Astrocyte (in vitro differentiated cells and primary cell): ENCODE measurements around the gene DCAF10. TPM values are rescaled to one million over a fixed set of nuclear protein-coding genes. Genes with fewer than 3 reads are reported as not detected.

Source experiments
- DNase-seq: peaks from one replicate; pipeline ENCODE4 v3.0.0-alpha.2; 2010; ENCODE audit warnings: low read depth
- FAIRE-seq: peaks from 2 replicates; lab custom pipeline; 2011; peaks lifted over from hg19 to GRCh38; lab: Jason Lieb, UNC
- H2AFZ ChIP-seq: 2 replicates; pipeline ENCODE4 v1.6.0; 2012; ENCODE audit warnings: low read depth, low read length, inconsistent platforms
- H3K27ac ChIP-seq: 2 replicates; pipeline ENCODE4 v1.5.1; 2011; ENCODE audit warnings: low read depth, low read length, inconsistent platforms
- H3K27me3 ChIP-seq: 2 replicates; pipeline ENCODE4 v1.6.0; 2011; ENCODE audit warnings: low read length, inconsistent platforms; ENCODE audit not compliant: insufficient read depth
- H3K36me3 ChIP-seq: 2 replicates; pipeline ENCODE4 v1.5.1; 2011; ENCODE audit warnings: low read length, inconsistent platforms; ENCODE audit not compliant: insufficient read depth
- H3K4me1 ChIP-seq: 2 replicates; pipeline ENCODE4 v1.5.1; 2011; ENCODE audit warnings: low read length, inconsistent platforms; ENCODE audit not compliant: insufficient read depth
- H3K4me2 ChIP-seq: 2 replicates; pipeline ENCODE4 v1.6.0; 2012; ENCODE audit warnings: low read length, inconsistent platforms
- H3K4me3 ChIP-seq: 2 replicates; pipeline ENCODE4 v1.5.1; 2011; ENCODE audit warnings: low read depth, mild to moderate bottlenecking, low read length, inconsistent platforms; ENCODE audit not compliant: insufficient read depth
- H3K79me2 ChIP-seq: 2 replicates; pipeline ENCODE4 v1.6.0; 2012; ENCODE audit warnings: mild to moderate bottlenecking, low read length, inconsistent platforms; ENCODE audit not compliant: insufficient read depth
- H3K9ac ChIP-seq: 2 replicates; pipeline ENCODE4 v1.6.0; 2012; ENCODE audit warnings: mild to moderate bottlenecking, low read length, inconsistent platforms
- H3K9me3 ChIP-seq: 2 replicates; pipeline ENCODE4 v1.5.1; 2012; ENCODE audit warnings: low read depth, mild to moderate bottlenecking, low read length, inconsistent platforms; ENCODE audit not compliant: insufficient read depth
- H4K20me1 ChIP-seq: 2 replicates; pipeline ENCODE4 v1.6.0; 2012; ENCODE audit warnings: low read length, inconsistent platforms; ENCODE audit not compliant: insufficient read depth
- H3K27ac Mint-ChIP-seq: one replicate; pipeline ENCODE4 v1.8.0; 2021; ENCODE audit warnings: mild to moderate bottlenecking, mixed read lengths; ENCODE audit not compliant: unreplicated experiment
- H3K27me3 Mint-ChIP-seq: one replicate; pipeline ENCODE4 v1.8.0; 2021; ENCODE audit warnings: low read depth, mixed read lengths; ENCODE audit not compliant: unreplicated experiment
- H3K36me3 Mint-ChIP-seq: one replicate; pipeline ENCODE4 v1.8.0; 2021; ENCODE audit warnings: low read depth, mixed read lengths; ENCODE audit not compliant: unreplicated experiment
- H3K4me1 Mint-ChIP-seq: one replicate; pipeline ENCODE4 v1.8.0; 2021; ENCODE audit warnings: low read depth, mixed read lengths; ENCODE audit not compliant: unreplicated experiment
- H3K4me3 Mint-ChIP-seq: one replicate; pipeline ENCODE4 v1.8.0; 2021; ENCODE audit warnings: mild to moderate bottlenecking, moderate library complexity, mixed read lengths; ENCODE audit not compliant: unreplicated experiment
- H3K9me3 Mint-ChIP-seq: one replicate; pipeline ENCODE4 v1.8.0; 2021; ENCODE audit warnings: mild to moderate bottlenecking, mixed read lengths; ENCODE audit not compliant: unreplicated experiment
- EZH2 ChIP-seq: IDR thresholded peaks from 2 replicates; pipeline ENCODE4 v1.6.1; 2012; ENCODE audit warnings: mild to moderate bottlenecking, low read length, inconsistent platforms; ENCODE audit not compliant: insufficient read depth
- total RNA-seq: library from RNA; stranded (reverse); gene quantifications from 2 replicates; pipeline ENCODE4 v1.2.1, GENCODE V29; 2021
- TF ChIP-seq, protein P1 (sequence below): IDR thresholded peaks from 2 replicates; pipeline ENCODE4 v1.5.1; 2011; ENCODE audit warnings: low read depth, mild to moderate bottlenecking, inconsistent platforms, low read length, moderate library complexity; ENCODE audit not compliant: insufficient read depth

Gene DCAF10
- total RNA-seq, 1 donor from 2014 or later = 22.3 TPM

DNA sequence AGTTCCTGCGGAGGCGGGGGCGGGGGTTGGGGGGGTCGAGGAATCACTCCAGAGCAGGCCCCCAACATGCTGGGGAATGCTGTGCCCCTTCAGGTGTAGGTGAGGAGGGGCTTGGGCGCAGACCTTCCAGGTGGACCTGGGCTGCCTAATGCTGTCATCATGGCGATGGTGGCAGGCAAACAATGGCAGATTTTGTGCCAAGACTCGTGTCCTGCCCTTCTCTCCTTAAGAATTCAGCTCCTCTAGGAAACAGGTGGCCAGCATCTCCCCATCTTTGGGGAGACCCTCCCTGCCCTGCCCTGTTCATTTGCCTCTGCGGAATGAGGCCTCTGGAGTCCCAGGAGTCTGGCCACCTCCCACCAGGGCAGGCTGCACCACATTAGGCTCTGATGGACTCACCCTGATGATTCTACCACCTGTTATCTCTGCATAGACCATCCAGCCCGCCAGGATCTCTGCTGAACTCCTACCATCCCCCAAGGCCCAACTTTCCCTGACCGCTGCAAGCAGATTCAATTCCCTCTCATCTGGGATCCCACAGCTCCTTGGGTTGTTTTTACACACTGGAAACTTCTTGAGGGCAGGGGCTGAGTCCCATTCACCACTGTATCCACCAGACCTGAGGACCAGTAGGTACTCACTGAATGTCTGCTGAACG, 114.2 kb downstream of the DCAF10 start:
- H3K36me3 Mint-ChIP-seq = peaks cover 22% of the 10 kb centered on the region
- H3K4me1 Mint-ChIP-seq = peaks cover 13% of the 10 kb centered on the region
- no peak overlapping the region for H3K27ac Mint-ChIP-seq
- H3K79me2 ChIP-seq = no peaks in the 10 kb centered on the region
- H3K27me3 ChIP-seq = no peaks in the 10 kb centered on the region
- FAIRE-seq (no peak), DNase-seq (no peak)
- H3K9ac ChIP-seq = no peak overlapping the region
- peaks cover 13% of the 10 kb centered on the region for H3K4me1 ChIP-seq
- no peaks in the 10 kb centered on the region for H3K9me3 Mint-ChIP-seq
- H3K27me3 Mint-ChIP-seq = no peaks in the 10 kb centered on the region
- peaks cover 4% of the 10 kb centered on the region for H4K20me1 ChIP-seq
- TF ChIP-seq, protein P1, sequence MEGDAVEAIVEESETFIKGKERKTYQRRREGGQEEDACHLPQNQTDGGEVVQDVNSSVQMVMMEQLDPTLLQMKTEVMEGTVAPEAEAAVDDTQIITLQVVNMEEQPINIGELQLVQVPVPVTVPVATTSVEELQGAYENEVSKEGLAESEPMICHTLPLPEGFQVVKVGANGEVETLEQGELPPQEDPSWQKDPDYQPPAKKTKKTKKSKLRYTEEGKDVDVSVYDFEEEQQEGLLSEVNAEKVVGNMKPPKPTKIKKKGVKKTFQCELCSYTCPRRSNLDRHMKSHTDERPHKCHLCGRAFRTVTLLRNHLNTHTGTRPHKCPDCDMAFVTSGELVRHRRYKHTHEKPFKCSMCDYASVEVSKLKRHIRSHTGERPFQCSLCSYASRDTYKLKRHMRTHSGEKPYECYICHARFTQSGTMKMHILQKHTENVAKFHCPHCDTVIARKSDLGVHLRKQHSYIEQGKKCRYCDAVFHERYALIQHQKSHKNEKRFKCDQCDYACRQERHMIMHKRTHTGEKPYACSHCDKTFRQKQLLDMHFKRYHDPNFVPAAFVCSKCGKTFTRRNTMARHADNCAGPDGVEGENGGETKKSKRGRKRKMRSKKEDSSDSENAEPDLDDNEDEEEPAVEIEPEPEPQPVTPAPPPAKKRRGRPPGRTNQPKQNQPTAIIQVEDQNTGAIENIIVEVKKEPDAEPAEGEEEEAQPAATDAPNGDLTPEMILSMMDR = no peak
- TF ChIP-seq EZH2 = no peak
- H3K4me2 ChIP-seq = no peak overlapping the region
- H2AFZ ChIP-seq = no peak overlapping the region
- no peaks in the 10 kb centered on the region for H3K9me3 ChIP-seq
- H3K27ac ChIP-seq = no peak overlapping the region
- peaks cover 4% of the 10 kb centered on the region for H3K36me3 ChIP-seq
- H3K4me3 ChIP-seq = no peak overlapping the region
- H3K4me3 Mint-ChIP-seq = no peak overlapping the region

DNA sequence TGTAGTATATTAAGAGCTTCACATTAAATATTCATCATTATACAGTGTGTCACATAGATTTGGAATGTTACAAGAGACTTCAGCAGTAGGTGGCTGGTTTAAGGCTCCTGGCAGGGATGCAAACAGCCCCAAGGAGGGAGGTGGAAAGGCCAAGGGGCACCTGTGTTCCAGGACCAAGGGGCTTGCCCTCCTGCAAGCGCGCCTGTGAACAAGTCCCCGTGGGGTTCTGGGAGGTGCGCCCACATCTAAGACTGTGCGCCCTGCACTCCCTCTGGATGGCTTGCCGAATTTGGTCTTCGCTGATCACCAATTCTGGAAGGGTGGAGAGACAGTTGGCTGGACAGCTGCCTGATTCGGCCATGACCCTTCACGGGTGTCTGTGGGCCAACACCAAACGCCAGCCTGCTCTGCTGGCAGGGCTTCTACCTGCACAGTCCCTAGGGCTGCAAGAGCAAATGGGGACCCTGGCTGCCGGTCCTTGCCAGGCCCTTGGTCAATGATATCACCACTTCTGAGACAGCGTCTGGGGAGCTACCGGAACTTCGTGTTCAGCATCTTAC, 115.4 kb downstream of the DCAF10 start:
- H3K27ac ChIP-seq = no peak overlapping the region
- H4K20me1 ChIP-seq = peaks cover 4% of the 10 kb centered on the region
- no peak overlapping the region for H3K9ac ChIP-seq
- peaks cover 25% of the 10 kb centered on the region for H3K36me3 Mint-ChIP-seq
- no peaks in the 10 kb centered on the region for H3K27me3 ChIP-seq
- H3K27ac Mint-ChIP-seq = no peak overlapping the region
- H3K9me3 Mint-ChIP-seq = no peaks in the 10 kb centered on the region
- H3K27me3 Mint-ChIP-seq = no peaks in the 10 kb centered on the region
- peaks cover 9% of the 10 kb centered on the region for H3K79me2 ChIP-seq
- no peak overlapping the region for H2AFZ ChIP-seq
- no peak overlapping the region for H3K4me2 ChIP-seq
- FAIRE-seq (no peak), DNase-seq (no peak)
- H3K4me1 Mint-ChIP-seq = peaks cover 17% of the 10 kb centered on the region
- H3K4me1 ChIP-seq = peaks cover 13% of the 10 kb centered on the region
- no peak overlapping the region for H3K4me3 ChIP-seq
- H3K4me3 Mint-ChIP-seq = no peak overlapping the region
- TF ChIP-seq, protein P1 = no peak
- no peak for TF ChIP-seq EZH2
- H3K9me3 ChIP-seq = no peaks in the 10 kb centered on the region
- peaks cover 4% of the 10 kb centered on the region for H3K36me3 ChIP-seq
